ENCODE measurements around the gene C7orf33. TPM values are rescaled to one million over a fixed set of nuclear protein-coding genes. Genes with fewer than 3 reads are reported as not detected.
"Not testable (repeated sequence)": the region's sequence is repeated elsewhere in the genome, so short reads cannot be mapped to it uniquely, and the experiment has no call there.

C7orf33 gene
- polyA plus RNA-seq, 2 of the 4 experiments (the other 2 are of a cell fraction) = not detected

DNA sequence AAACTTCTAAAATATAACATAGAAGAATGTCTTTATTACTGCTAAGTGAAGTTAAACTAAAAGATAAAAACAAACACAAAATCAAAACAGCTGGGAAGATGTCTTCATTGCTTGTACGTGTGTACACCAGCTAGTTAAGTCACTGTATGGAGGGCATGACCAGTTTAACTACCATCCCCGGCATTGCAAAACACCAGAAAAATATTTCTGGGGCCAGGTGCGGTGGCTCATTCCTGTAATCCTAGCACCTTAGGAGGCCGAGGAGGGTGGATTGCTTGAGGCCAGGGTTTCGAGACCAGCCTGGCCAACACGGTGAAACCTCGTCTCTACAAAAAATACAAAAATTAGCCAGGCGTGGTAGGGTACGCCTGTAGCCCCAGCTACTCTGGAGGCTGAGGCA lies 19.2 kb upstream of the C7orf33 start:
- WGBS (ENCODE audit: missing lambda C conversion rate) = 49% methylated on average over 9 of the region's 9 CpGs
- Histone ChIP-seq H3K4me1 (no peaks in the 10 kb centered on the region), H3K9me3 (no peaks in the 10 kb centered on the region), H3K4me3 (no peak overlapping the region), H3K4me2 (no peak overlapping the region), H3K27ac (no peak overlapping the region)
- TF ChIP-seq TP53 (CRISPR knock-in tag; IDR thresholded peaks at IDR 0.05) (no peak), RAD21 (conservative IDR thresholded peaks at IDR 0.05 in 1 of 2, IDR thresholded peaks at IDR 0.05 in 1 of 2) (no peak), MAFK (IDR thresholded peaks at IDR 0.05; ENCODE audit: partially characterized antibody) (no peak), RCOR1 (IDR thresholded peaks at IDR 0.05; ENCODE audit: low read depth, low read length) (no peak), HOXB13 (CRISPR knock-in tag; IDR thresholded peaks at IDR 0.05; ENCODE audit: low read depth) (no peak), KDM1A (IDR thresholded peaks at IDR 0.05; ENCODE audit: low read depth) (no peak), SMC3 (IDR thresholded peaks at IDR 0.05) (no peak), HOXA7 (CRISPR knock-in tag; IDR thresholded peaks at IDR 0.05) (no peak), ZNF302 (CRISPR knock-in tag; IDR thresholded peaks at IDR 0.05) (no peak)
- TF ChIP-seq, protein P1, sequence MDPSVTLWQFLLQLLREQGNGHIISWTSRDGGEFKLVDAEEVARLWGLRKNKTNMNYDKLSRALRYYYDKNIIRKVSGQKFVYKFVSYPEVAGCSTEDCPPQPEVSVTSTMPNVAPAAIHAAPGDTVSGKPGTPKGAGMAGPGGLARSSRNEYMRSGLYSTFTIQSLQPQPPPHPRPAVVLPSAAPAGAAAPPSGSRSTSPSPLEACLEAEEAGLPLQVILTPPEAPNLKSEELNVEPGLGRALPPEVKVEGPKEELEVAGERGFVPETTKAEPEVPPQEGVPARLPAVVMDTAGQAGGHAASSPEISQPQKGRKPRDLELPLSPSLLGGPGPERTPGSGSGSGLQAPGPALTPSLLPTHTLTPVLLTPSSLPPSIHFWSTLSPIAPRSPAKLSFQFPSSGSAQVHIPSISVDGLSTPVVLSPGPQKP (IDR thresholded peaks at IDR 0.05; ENCODE audit: low read depth, low read length) = no peak
- TF ChIP-seq, protein P2, sequence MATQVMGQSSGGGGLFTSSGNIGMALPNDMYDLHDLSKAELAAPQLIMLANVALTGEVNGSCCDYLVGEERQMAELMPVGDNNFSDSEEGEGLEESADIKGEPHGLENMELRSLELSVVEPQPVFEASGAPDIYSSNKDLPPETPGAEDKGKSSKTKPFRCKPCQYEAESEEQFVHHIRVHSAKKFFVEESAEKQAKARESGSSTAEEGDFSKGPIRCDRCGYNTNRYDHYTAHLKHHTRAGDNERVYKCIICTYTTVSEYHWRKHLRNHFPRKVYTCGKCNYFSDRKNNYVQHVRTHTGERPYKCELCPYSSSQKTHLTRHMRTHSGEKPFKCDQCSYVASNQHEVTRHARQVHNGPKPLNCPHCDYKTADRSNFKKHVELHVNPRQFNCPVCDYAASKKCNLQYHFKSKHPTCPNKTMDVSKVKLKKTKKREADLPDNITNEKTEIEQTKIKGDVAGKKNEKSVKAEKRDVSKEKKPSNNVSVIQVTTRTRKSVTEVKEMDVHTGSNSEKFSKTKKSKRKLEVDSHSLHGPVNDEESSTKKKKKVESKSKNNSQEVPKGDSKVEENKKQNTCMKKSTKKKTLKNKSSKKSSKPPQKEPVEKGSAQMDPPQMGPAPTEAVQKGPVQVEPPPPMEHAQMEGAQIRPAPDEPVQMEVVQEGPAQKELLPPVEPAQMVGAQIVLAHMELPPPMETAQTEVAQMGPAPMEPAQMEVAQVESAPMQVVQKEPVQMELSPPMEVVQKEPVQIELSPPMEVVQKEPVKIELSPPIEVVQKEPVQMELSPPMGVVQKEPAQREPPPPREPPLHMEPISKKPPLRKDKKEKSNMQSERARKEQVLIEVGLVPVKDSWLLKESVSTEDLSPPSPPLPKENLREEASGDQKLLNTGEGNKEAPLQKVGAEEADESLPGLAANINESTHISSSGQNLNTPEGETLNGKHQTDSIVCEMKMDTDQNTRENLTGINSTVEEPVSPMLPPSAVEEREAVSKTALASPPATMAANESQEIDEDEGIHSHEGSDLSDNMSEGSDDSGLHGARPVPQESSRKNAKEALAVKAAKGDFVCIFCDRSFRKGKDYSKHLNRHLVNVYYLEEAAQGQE (IDR thresholded peaks at IDR 0.05) = no peak
- TF ChIP-seq, protein P3, sequence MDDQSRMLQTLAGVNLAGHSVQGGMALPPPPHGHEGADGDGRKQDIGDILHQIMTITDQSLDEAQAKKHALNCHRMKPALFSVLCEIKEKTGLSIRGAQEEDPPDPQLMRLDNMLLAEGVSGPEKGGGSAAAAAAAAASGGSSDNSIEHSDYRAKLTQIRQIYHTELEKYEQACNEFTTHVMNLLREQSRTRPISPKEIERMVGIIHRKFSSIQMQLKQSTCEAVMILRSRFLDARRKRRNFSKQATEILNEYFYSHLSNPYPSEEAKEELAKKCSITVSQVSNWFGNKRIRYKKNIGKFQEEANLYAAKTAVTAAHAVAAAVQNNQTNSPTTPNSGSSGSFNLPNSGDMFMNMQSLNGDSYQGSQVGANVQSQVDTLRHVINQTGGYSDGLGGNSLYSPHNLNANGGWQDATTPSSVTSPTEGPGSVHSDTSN (IDR thresholded peaks at IDR 0.05) = no peak
- POLR2A ChIA-PET = no interaction called here
- CTCF ChIA-PET = no interaction called here
- ATAC-seq = no peak
- DNase-seq (ENCODE audit: low read depth in 1 of 2, low spot score in 1 of 2) = no peak
- FAIRE-seq = no peak

DNA sequence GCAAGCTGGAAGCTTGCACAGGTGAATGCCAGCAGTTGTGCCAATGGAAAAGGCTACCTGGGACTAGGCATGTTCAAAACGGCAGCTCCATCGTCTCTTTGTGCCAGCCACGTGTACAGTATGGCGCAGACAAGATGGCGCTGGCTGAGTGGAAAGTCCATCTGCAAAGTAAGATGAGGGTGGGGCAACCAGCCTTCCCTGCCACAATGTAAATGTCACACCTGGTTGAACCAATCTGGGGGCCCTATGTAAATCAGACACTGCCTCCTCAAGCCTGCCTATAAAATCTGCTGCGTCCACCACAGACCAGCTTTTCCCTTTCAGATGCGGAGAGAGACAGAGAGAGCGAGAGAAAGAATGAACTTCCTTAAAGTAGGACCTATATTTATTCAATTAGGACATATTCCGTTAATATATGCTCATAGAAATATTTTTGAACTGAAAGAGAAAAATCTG lies 18.5 kb upstream of the C7orf33 start:
- no peaks in the 10 kb centered on the region for H3K4me1 ChIP-seq
- H3K4me3 ChIP-seq = no peak overlapping the region
- no peak overlapping the region for H3K27ac ChIP-seq
- TF ChIP-seq KDM1A (IDR thresholded peaks at IDR 0.05; ENCODE audit: low read depth) = no peak
- TF ChIP-seq NFE2L2 (conservative IDR thresholded peaks at IDR 0.05; ENCODE audit: low read length) = no peak
- TF ChIP-seq, protein P4, sequence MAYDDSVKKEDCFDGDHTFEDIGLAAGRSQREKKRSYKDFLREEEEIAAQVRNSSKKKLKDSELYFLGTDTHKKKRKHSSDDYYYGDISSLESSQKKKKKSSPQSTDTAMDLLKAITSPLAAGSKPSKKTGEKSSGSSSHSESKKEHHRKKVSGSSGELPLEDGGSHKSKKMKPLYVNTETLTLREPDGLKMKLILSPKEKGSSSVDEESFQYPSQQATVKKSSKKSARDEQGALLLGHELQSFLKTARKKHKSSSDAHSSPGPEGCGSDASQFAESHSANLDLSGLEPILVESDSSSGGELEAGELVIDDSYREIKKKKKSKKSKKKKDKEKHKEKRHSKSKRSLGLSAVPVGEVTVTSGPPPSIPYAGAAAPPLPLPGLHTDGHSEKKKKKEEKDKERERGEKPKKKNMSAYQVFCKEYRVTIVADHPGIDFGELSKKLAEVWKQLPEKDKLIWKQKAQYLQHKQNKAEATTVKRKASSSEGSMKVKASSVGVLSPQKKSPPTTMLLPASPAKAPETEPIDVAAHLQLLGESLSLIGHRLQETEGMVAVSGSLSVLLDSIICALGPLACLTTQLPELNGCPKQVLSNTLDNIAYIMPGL (CRISPR knock-in tag; IDR thresholded peaks at IDR 0.05; ENCODE audit: borderline replicate concordance) = no peak
- TF ChIP-seq CEBPB (IDR thresholded peaks at IDR 0.05) = no peak
- TF ChIP-seq, protein P5, sequence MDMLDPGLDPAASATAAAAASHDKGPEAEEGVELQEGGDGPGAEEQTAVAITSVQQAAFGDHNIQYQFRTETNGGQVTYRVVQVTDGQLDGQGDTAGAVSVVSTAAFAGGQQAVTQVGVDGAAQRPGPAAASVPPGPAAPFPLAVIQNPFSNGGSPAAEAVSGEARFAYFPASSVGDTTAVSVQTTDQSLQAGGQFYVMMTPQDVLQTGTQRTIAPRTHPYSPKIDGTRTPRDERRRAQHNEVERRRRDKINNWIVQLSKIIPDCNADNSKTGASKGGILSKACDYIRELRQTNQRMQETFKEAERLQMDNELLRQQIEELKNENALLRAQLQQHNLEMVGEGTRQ (IDR thresholded peaks at IDR 0.05) = no peak
- TF ChIP-seq ZNF302 (CRISPR knock-in tag; IDR thresholded peaks at IDR 0.05) = no peak
- TF ChIP-seq, protein P6, sequence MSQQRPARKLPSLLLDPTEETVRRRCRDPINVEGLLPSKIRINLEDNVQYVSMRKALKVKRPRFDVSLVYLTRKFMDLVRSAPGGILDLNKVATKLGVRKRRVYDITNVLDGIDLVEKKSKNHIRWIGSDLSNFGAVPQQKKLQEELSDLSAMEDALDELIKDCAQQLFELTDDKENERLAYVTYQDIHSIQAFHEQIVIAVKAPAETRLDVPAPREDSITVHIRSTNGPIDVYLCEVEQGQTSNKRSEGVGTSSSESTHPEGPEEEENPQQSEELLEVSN (IDR thresholded peaks at IDR 0.05; ENCODE audit: borderline replicate concordance, low read depth) = no peak
- no peak for TF ChIP-seq FOSL2 (IDR thresholded peaks at IDR 0.05)
- no peak for TF ChIP-seq FOSL2 (CRISPR knock-in tag; IDR thresholded peaks at IDR 0.05)
- no peak for TF ChIP-seq SREBF2 (IDR thresholded peaks at IDR 0.05)
- no peak for TF ChIP-seq CBX8 (IDR thresholded peaks at IDR 0.05)
- no peak for DNase-seq (ENCODE audit: low read depth in 1 of 2, low spot score in 1 of 2)
- H3K4me2 ChIP-seq = no peak overlapping the region
- ATAC-seq = no peak
- ChIA-PET POLR2A (no interaction called here), CTCF (no interaction called here)
- no peaks in the 10 kb centered on the region for H3K9me3 ChIP-seq
- WGBS (ENCODE audit: missing lambda C conversion rate) = 81% methylated on average over 9 of the region's 9 CpGs
- no peak for FAIRE-seq

DNA sequence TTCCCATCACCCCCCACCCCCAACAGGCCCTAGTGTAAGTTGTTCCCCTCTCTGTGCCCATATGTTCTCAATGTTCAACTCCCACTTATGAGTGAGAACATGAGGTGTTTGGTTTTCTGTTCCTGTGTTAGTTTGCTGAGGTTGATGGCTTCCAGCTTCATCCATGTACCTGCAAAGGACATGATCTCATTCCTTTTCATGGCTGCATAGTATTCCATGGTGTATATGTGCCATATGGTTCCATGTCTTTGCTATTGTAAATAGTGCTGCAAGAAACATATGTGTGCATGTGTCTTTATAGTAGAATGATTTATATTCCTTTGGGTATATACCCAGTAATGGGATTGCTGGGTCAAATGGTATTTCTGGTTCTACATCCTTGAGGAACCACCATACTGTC lies 17.0 kb upstream of the C7orf33 start:
- POLR2A ChIA-PET; H3K9me3 ChIP-seq; H3K4me2 ChIP-seq; H3K4me1 ChIP-seq; ATAC-seq; H3K4me3 ChIP-seq; FAIRE-seq; DNase-seq (ENCODE audit: low read depth in 1 of 2, low spot score in 1 of 2); H3K27ac ChIP-seq: not testable (repeated sequence)
- CTCF ChIA-PET = interaction anchor here (2.6 to 3.0 kb wide), 4 partner anchors 8 to 393 kb away, joined by 12 to 18 read pairs (median 16); no protein-coding TSS in a partner anchor

All from A549 (cell line).